ENCODE data around the gene SLC17A1.

The SLC17A1 gene

DNA sequence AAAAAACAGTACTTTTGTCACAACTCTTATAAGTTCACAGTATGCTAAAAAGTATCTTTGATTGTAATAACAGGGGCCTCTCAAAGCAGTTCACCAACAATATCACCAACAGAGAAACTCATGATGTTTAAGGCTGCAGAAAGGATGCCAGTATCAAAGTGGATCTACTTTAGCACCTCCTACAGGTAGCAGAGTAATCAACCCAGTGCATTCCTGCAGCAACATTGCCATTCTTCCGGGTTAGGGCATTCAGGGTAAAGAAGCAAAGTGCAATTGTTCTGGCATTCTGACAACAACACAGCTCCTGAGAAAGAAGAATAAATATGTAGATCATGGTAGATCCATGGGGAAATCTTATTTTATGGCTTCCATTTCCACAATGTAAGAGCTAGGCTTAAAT, 84.9 kb downstream of the SLC17A1 start:
- Histone ChIP-seq H3K36me3 (ENCODE audit: control insufficient read depth in 1 of 2, insufficient read depth in 2 of 2, low read depth in 1 of 2, low read length in 2 of 2) (no peaks in the 10 kb centered on the region), H3K9ac (ENCODE audit: low read length) (no peak overlapping the region), H2BK12ac (ENCODE audit: low read length in 2 of 2) (no peak overlapping the region), H3K18ac (ENCODE audit: low read depth in 1 of 2, low read length in 2 of 2) (no peak overlapping the region), H3K27me3 (ENCODE audit: control insufficient read depth in 1 of 2, insufficient read depth in 1 of 2, low read length in 2 of 2) (no peaks in the 10 kb centered on the region), H2AFZ (ENCODE audit: low read depth, low read length) (no peak overlapping the region), H4K91ac (ENCODE audit: low read length) (no peak overlapping the region), H2BK5ac (ENCODE audit: low read depth, low read length, poor library complexity, severe bottlenecking) (no peak overlapping the region), H3K9me3 (ENCODE audit: control insufficient read depth, low read length) (no peaks in the 10 kb centered on the region), H3K4me3 (ENCODE audit: insufficient read depth in 1 of 2, low read depth in 1 of 2, low read length in 2 of 2) (no peak overlapping the region), H3K4me1 (ENCODE audit: control insufficient read depth, insufficient read depth, low read depth, low read length) (no peaks in the 10 kb centered on the region), H3K27ac (ENCODE audit: low read length, poor library complexity, severe bottlenecking) (no peak overlapping the region), H4K8ac (ENCODE audit: low read length) (no peak overlapping the region), H3K14ac (ENCODE audit: low read length in 2 of 2) (no peak overlapping the region), H3K4me2 (ENCODE audit: low read length, poor library complexity, severe bottlenecking) (no peak overlapping the region), H3K79me1 (replicated peaks; ENCODE audit: low read length, poor library complexity, severe bottlenecking) (no peaks in the 10 kb centered on the region), H3K4ac (ENCODE audit: low read depth in 1 of 2, low read length in 2 of 2) (no peak overlapping the region), H2BK120ac (ENCODE audit: low read depth, low read length) (no peak overlapping the region), H3K23ac (ENCODE audit: low read length in 2 of 2) (no peak overlapping the region), H2BK15ac (ENCODE audit: low read depth, poor library complexity, severe bottlenecking) (no peak overlapping the region), H2AK5ac (ENCODE audit: low read length, severe bottlenecking) (no peak overlapping the region)
- WGBS: 100% methylated on average over 1 of the region's 1 CpG
- DNase-seq: no peak

DNA sequence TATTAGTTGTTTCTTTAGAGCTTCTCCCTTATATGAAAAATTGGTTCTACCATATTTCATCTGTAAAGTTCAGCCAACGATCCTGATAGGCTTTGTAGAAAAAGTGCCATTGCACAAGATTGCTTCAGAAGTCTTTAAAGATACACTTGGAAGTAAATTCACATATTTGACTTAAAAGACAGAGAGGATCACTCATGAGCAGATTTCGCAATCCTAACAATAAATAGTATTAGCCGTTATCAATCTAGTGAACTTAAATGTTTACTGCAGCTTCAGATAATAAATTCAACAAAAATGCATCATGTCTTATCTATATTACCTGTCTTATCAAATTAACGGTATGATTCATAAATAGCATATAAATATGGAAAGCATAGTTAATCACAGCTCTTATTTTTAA, 86.0 kb downstream of the SLC17A1 start:
- 100% methylated on average over 2 of the region's 4 CpGs for WGBS
- Histone ChIP-seq H3K9me3 (ENCODE audit: control insufficient read depth, low read length) (no peaks in the 10 kb centered on the region), H3K18ac (ENCODE audit: low read depth in 1 of 2, low read length in 2 of 2) (no peak overlapping the region)

DNA sequence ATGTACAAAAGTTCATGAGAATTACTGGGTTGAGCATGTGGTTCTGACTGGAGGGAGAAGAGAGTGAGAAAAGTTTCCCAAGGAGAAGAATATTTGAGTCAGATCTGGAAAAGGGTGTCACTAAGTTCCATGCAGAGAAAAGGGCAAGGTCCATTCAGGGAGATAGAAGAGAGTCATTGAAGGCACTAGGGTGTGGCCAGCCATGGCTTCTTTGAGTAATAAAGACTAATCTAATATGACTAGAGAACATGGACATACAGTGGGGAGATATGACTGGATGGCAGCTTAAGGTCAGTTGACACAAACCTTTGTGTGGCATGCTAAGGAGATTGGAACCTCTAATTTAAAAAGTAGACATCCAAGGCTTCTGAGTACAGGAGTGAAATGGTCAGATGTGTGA, 88.0 kb downstream of the SLC17A1 start:
- Histone ChIP-seq H2BK120ac (ENCODE audit: low read depth, low read length) (no peak overlapping the region), H3K9ac (ENCODE audit: low read length) (no peak overlapping the region), H2AK5ac (ENCODE audit: low read length, severe bottlenecking) (no peak overlapping the region), H3K36me3 (ENCODE audit: control insufficient read depth in 1 of 2, insufficient read depth in 2 of 2, low read depth in 1 of 2, low read length in 2 of 2) (no peaks in the 10 kb centered on the region), H3K4me1 (ENCODE audit: control insufficient read depth, insufficient read depth, low read depth, low read length) (no peaks in the 10 kb centered on the region), H3K18ac (ENCODE audit: low read depth in 1 of 2, low read length in 2 of 2) (no peak overlapping the region), H2AFZ (ENCODE audit: low read depth, low read length) (no peak overlapping the region), H2BK5ac (ENCODE audit: low read depth, low read length, poor library complexity, severe bottlenecking) (no peak overlapping the region), H3K4ac (ENCODE audit: low read depth in 1 of 2, low read length in 2 of 2) (no peak overlapping the region), H3K14ac (ENCODE audit: low read length in 2 of 2) (no peak overlapping the region), H3K9me3 (ENCODE audit: control insufficient read depth, low read length) (no peaks in the 10 kb centered on the region), H3K4me3 (ENCODE audit: insufficient read depth in 1 of 2, low read depth in 1 of 2, low read length in 2 of 2) (no peak overlapping the region), H3K27ac (ENCODE audit: low read length, poor library complexity, severe bottlenecking) (no peak overlapping the region), H3K27me3 (ENCODE audit: control insufficient read depth in 1 of 2, insufficient read depth in 1 of 2, low read length in 2 of 2) (no peaks in the 10 kb centered on the region), H4K8ac (ENCODE audit: low read length) (no peak overlapping the region), H3K23ac (ENCODE audit: low read length in 2 of 2) (no peak overlapping the region), H3K4me2 (ENCODE audit: low read length, poor library complexity, severe bottlenecking) (no peak overlapping the region), H2BK15ac (ENCODE audit: low read depth, poor library complexity, severe bottlenecking) (no peak overlapping the region), H4K91ac (ENCODE audit: low read length) (no peak overlapping the region), H3K79me1 (replicated peaks; ENCODE audit: low read length, poor library complexity, severe bottlenecking) (no peaks in the 10 kb centered on the region), H2BK12ac (ENCODE audit: low read length in 2 of 2) (no peak overlapping the region)
- no peak for DNase-seq

More for the DNA sequence above, 86.0 kb downstream of the SLC17A1 start:
- Histone ChIP-seq H3K14ac (ENCODE audit: low read length in 2 of 2) (no peak overlapping the region), H4K8ac (ENCODE audit: low read length) (no peak overlapping the region), H3K27me3 (ENCODE audit: control insufficient read depth in 1 of 2, insufficient read depth in 1 of 2, low read length in 2 of 2) (no peaks in the 10 kb centered on the region), H3K27ac (ENCODE audit: low read length, poor library complexity, severe bottlenecking) (no peak overlapping the region), H3K36me3 (ENCODE audit: control insufficient read depth in 1 of 2, insufficient read depth in 2 of 2, low read depth in 1 of 2, low read length in 2 of 2) (no peaks in the 10 kb centered on the region), H2AFZ (ENCODE audit: low read depth, low read length) (no peak overlapping the region), H3K4me3 (ENCODE audit: insufficient read depth in 1 of 2, low read depth in 1 of 2, low read length in 2 of 2) (no peak overlapping the region), H3K4ac (ENCODE audit: low read depth in 1 of 2, low read length in 2 of 2) (no peak overlapping the region), H4K91ac (ENCODE audit: low read length) (no peak overlapping the region), H2AK5ac (ENCODE audit: low read length, severe bottlenecking) (no peak overlapping the region), H3K9ac (ENCODE audit: low read length) (no peak overlapping the region), H2BK120ac (ENCODE audit: low read depth, low read length) (no peak overlapping the region), H2BK12ac (ENCODE audit: low read length in 2 of 2) (no peak overlapping the region), H3K4me2 (ENCODE audit: low read length, poor library complexity, severe bottlenecking) (no peak overlapping the region), H2BK5ac (ENCODE audit: low read depth, low read length, poor library complexity, severe bottlenecking) (no peak overlapping the region), H3K4me1 (ENCODE audit: control insufficient read depth, insufficient read depth, low read depth, low read length) (no peaks in the 10 kb centered on the region), H3K23ac (ENCODE audit: low read length in 2 of 2) (no peak overlapping the region), H3K79me1 (replicated peaks; ENCODE audit: low read length, poor library complexity, severe bottlenecking) (no peaks in the 10 kb centered on the region), H2BK15ac (ENCODE audit: low read depth, poor library complexity, severe bottlenecking) (no peak overlapping the region)
- no peak for DNase-seq

DNA sequence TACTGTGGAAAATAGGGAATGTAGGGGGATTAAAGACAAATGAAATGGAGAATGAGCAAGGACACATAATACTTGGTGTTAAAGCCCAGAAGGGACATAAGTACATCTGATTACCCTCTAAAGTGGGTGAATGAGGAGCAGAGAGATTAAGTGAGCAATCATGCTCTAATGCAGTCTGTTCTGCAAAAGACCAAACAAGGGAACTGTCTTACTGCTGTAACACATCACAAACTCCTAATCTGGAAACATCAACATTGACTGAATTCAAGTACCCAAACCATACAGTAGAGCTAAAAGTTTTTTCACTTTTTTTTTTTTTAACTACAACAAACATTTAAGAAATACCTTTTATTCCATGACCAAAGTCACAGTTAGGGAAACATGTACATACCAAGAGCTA, 96.6 kb downstream of the SLC17A1 start:
- Histone ChIP-seq H3K4me3 (ENCODE audit: insufficient read depth in 1 of 2, low read depth in 1 of 2, low read length in 2 of 2) (no peak overlapping the region), H2BK12ac (ENCODE audit: low read length in 2 of 2) (no peak overlapping the region), H3K4me2 (ENCODE audit: low read length, poor library complexity, severe bottlenecking) (no peak overlapping the region), H3K4ac (ENCODE audit: low read depth in 1 of 2, low read length in 2 of 2) (no peak overlapping the region), H2BK120ac (ENCODE audit: low read depth, low read length) (no peak overlapping the region), H3K18ac (ENCODE audit: low read depth in 1 of 2, low read length in 2 of 2) (no peak overlapping the region), H2BK15ac (ENCODE audit: low read depth, poor library complexity, severe bottlenecking) (no peak overlapping the region), H4K8ac (ENCODE audit: low read length) (no peak overlapping the region), H3K14ac (ENCODE audit: low read length in 2 of 2) (no peak overlapping the region), H2AK5ac (ENCODE audit: low read length, severe bottlenecking) (no peak overlapping the region), H2BK5ac (ENCODE audit: low read depth, low read length, poor library complexity, severe bottlenecking) (no peak overlapping the region), H3K36me3 (ENCODE audit: control insufficient read depth in 1 of 2, insufficient read depth in 2 of 2, low read depth in 1 of 2, low read length in 2 of 2) (no peaks in the 10 kb centered on the region), H3K4me1 (ENCODE audit: control insufficient read depth, insufficient read depth, low read depth, low read length) (peaks cover 3% of the 10 kb centered on the region), H3K27me3 (ENCODE audit: control insufficient read depth in 1 of 2, insufficient read depth in 1 of 2, low read length in 2 of 2) (peaks cover 15 to 16% of the 10 kb centered on the region in 2 experiments), H4K91ac (ENCODE audit: low read length) (no peak overlapping the region), H3K79me1 (replicated peaks; ENCODE audit: low read length, poor library complexity, severe bottlenecking) (no peaks in the 10 kb centered on the region), H2AFZ (ENCODE audit: low read depth, low read length) (no peak overlapping the region), H3K27ac (ENCODE audit: low read length, poor library complexity, severe bottlenecking) (no peak overlapping the region), H3K9ac (ENCODE audit: low read length) (no peak overlapping the region), H3K9me3 (ENCODE audit: control insufficient read depth, low read length) (peaks cover 16% of the 10 kb centered on the region), H3K23ac (ENCODE audit: low read length in 2 of 2) (no peak overlapping the region)
- no peak for DNase-seq

All from mesenchymal stem cell (in vitro differentiated cells and primary cell).